GM12874 (cell line): Measurements from ENCODE around the gene S100A6.

Source experiments
- CTCF ChIP-seq: IDR thresholded peaks from 2 replicates; pipeline ENCODE4 v1.5.1; 2011; ENCODE audit warnings: low read depth, mild to moderate bottlenecking, control low read depth, low read length, moderate library complexity; ENCODE audit not compliant: insufficient read depth

Gene S100A6

GRCh38 chr1:153566414-153567371 is 30.9 kb upstream of the S100A6 start:
- no peak for TF ChIP-seq CTCF

GRCh38 chr1:153565529-153566374 is 30.0 kb upstream of the S100A6 start, which contains the start of gene S100A2:
Gene S100A2 (minus strand): TSS chr1:153565844. CDS start chr1:153563877, 1,967 bp downstream.
- TF ChIP-seq CTCF = no peak

- TF ChIP-seq CTCF = no peak
These were observed 28.2 kb upstream of the S100A6 start for GRCh38 chr1:153563991-153564390.

- no peak for TF ChIP-seq CTCF
These were observed 27.7 kb upstream of the S100A6 start for GRCh38 chr1:153563483-153563901.

- TF ChIP-seq CTCF = no peak
These were observed 25.7 kb upstream of the S100A6 start for GRCh38 chr1:153561466-153561985.

GRCh38 chr1:153560771-153561465 is 25.1 kb upstream of the S100A6 start:
- TF ChIP-seq CTCF = no peak
